ENCODE measurements around the gene IRS1. TPM values are rescaled to one million over a fixed set of nuclear protein-coding genes. Genes with fewer than 3 reads are reported as not detected.
"Not testable (repeated sequence)": the region's sequence is repeated elsewhere in the genome, so short reads cannot be mapped to it uniquely, and the experiment has no call there.

The IRS1 gene, protein sequence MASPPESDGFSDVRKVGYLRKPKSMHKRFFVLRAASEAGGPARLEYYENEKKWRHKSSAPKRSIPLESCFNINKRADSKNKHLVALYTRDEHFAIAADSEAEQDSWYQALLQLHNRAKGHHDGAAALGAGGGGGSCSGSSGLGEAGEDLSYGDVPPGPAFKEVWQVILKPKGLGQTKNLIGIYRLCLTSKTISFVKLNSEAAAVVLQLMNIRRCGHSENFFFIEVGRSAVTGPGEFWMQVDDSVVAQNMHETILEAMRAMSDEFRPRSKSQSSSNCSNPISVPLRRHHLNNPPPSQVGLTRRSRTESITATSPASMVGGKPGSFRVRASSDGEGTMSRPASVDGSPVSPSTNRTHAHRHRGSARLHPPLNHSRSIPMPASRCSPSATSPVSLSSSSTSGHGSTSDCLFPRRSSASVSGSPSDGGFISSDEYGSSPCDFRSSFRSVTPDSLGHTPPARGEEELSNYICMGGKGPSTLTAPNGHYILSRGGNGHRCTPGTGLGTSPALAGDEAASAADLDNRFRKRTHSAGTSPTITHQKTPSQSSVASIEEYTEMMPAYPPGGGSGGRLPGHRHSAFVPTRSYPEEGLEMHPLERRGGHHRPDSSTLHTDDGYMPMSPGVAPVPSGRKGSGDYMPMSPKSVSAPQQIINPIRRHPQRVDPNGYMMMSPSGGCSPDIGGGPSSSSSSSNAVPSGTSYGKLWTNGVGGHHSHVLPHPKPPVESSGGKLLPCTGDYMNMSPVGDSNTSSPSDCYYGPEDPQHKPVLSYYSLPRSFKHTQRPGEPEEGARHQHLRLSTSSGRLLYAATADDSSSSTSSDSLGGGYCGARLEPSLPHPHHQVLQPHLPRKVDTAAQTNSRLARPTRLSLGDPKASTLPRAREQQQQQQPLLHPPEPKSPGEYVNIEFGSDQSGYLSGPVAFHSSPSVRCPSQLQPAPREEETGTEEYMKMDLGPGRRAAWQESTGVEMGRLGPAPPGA (N-terminal part only)
- total RNA-seq (2014; rRNA removed; shearing (Covaris generic)), result 17.6 and 20.9 TPM in 2 replicates

DNA sequence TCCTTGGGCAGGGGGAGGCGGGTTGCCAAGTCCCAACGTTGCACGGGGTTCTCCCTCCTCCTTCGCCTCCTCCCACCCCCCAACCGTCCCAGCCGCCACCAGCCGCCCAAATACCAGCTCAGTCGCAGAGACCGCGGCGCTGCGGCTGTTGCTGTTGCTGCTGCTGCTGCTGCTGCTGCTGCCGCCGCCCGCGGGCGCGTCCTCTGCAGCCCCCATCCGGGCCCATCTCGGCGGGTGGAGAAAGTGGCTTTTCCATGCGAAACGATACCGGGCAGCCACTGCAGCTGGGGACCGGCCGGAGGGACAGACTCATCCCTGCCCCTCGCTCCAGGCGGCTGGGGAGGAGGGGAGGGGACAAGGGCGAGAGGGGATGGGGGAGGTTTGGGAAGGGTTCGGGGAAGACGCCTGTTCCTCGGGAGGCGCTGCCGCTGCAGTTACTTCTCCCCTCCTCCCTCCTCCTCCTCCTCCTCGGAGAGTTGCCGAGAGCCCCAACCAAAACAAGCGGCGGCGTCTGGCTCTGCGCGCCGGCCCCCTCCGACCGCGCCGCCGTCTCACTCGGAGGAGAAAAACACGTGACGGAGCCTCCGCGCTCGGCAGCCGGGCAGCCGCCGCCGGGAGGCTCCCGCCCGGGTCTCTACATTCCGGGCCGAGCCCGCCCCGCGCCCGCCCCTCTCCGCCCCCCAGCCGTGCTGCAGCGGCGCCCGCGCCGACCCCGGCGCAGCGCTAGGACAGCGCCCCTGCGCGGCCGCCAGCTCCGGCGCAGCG, at the start of gene IRS1:
Gene IRS1, minus strand, starts transcription at position 610 of the 765 bp plus-strand sequence. CDS start 1,082 bp downstream, outside the sequence.
- H3K36me3 ChIP-seq, result peaks cover 33% of the 10 kb centered on the region
- H3K9me3 ChIP-seq (replicated peaks), result no peaks in the 10 kb centered on the region; the same call in none of the 2 replicates
- peaks cover 4% of the 10 kb centered on the region for H3K4me1 ChIP-seq
- DNase-seq, result peak; percentile 86 to 90
- H3K27ac ChIP-seq, result peak within 1 kb of the TSS; percentile 91
- H3K27me3 ChIP-seq, result no peaks in the 10 kb centered on the region
- peak within 1 kb of the TSS; percentile 83 for H3K4me3 ChIP-seq

DNA sequence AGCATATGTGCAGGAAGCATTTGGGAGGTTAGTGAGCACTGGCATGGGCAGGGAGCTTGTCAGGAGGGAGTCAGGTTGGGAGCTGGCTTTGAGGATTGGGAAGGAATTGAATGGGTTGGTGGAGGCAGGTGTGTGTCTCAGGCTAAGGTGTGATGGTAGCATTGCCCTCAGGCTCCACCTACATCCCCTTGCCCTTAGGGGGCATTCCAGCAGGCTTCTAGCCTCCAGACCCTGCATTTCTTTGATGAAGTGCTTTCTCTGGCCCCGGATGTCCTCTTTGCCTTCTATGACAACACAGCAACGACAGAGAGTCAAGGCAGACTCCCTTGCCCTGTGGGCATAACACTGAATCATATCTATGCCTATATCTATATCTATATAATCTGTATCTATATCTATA, 49.7 kb upstream of the IRS1 start:
- no peak for DNase-seq
- Histone ChIP-seq H3K27ac (no peak overlapping the region), H3K4me1 (no peaks in the 10 kb centered on the region), H3K4me3 (no peak overlapping the region), H3K36me3 (no peaks in the 10 kb centered on the region), H3K9me3 (replicated peaks) (no peaks in the 10 kb centered on the region), H3K27me3 (no peaks in the 10 kb centered on the region)

DNA sequence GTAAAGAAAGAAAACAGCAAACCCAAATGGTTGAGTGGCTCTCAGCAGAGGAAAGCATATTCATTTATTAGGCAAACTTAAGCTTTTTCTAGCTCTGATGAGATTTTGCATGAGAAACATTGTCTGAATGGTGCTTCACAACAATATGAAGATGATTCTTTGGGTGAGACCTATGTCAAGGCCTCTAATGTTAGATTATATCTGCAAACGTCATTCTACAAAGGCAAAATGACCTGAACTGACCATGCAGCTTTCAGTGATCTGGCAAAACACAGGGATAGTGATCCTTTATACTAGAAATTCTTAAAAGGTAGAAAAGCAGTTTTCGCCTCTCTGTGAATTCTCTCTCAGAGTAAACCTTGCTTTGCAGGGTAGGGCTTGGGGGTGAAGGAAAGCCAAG, 47.9 kb upstream of the IRS1 start:
- Histone ChIP-seq H3K36me3 (no peaks in the 10 kb centered on the region), H3K9me3 (replicated peaks) (no peaks in the 10 kb centered on the region), H3K27ac (no peak overlapping the region), H3K4me1 (no peaks in the 10 kb centered on the region), H3K4me3 (no peak overlapping the region), H3K27me3 (no peaks in the 10 kb centered on the region)
- no peak for DNase-seq

DNA sequence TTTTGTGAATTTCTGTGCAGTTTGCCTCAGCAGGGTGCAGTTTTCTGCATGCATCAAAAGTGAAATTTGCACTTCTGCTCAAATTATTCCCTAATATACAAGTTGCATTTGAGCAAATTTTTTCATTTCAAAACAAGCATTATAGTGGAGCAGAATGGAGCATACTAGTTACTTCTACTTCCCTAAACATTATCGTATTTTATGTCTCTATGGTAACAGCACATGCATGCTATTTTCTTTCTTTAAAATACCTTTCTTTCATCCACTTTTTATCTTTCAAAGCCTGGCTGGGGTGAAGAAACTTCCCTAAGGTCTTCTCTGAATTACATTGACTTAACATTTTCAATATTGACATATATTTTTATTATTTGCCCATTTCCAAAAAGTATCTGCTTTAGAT, 47.5 kb upstream of the IRS1 start:
- DNase-seq, result no peak
- Histone ChIP-seq H3K4me3 (no peak overlapping the region), H3K27ac (no peak overlapping the region), H3K36me3 (no peaks in the 10 kb centered on the region), H3K4me1 (no peaks in the 10 kb centered on the region), H3K9me3 (replicated peaks) (no peaks in the 10 kb centered on the region), H3K27me3 (no peaks in the 10 kb centered on the region)

DNA sequence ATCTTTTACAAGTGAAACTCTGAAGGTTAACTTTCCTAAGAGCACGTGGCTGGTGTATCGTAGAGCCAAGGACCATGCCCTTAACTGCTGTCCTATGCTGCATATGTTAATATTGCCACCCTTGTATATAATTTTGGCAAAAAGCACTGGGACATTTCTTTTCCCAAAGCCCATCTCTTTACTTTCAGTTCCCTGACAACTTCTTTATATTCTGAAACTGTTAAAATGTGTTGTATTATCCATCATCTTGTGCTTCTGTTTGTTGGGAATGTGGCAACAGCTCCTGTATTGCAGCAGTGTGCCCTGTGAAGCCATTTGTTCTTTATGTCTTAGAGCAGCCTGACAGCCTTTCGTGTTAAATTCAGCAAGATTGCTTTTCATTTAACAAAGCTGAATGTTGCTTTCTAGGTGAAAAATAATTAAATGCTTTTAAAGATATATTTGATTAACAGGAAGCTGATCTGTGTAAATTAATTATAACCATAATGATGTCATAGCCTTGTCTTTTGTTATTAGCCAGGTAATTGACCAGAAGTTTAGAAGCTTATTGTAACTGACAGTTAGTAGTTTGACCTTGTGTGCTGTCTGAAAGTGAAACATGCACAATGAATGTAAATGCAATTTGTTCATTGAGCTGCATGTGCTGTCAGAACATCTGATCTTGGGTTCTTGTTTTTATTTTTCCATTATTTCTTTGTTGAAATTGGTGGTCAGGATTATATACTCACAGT, 45.9 kb upstream of the IRS1 start:
- Histone ChIP-seq H3K27ac (no peak overlapping the region), H3K9me3 (replicated peaks) (no peaks in the 10 kb centered on the region), H3K4me1 (no peaks in the 10 kb centered on the region), H3K4me3 (no peak overlapping the region), H3K27me3 (no peaks in the 10 kb centered on the region), H3K36me3 (no peaks in the 10 kb centered on the region)
- no peak for DNase-seq

DNA sequence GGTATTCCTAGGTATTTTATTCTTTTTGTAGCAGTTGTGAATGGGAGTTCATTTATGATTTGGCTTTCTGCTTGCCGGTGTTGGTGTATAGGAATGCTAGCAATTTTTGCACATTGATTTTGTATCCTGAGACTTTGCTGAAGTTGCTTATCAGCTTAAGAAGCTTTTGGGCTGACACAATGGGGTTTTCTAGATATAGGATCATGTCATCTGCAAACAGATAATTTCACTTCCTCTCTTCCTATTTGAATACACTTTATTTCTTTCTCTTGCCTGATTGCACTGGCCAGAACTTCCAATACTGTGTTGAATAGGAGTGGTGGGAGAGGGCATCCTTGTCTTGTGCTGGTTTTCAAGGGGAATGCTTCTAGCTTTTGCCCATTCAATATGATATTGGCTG, 43.4 kb upstream of the IRS1 start:
- DNase-seq; H3K27ac ChIP-seq; H3K27me3 ChIP-seq; H3K9me3 ChIP-seq (replicated peaks); H3K36me3 ChIP-seq; H3K4me3 ChIP-seq: not testable (repeated sequence)
- peaks cover 17% of the 10 kb centered on the region for H3K4me1 ChIP-seq

DNA sequence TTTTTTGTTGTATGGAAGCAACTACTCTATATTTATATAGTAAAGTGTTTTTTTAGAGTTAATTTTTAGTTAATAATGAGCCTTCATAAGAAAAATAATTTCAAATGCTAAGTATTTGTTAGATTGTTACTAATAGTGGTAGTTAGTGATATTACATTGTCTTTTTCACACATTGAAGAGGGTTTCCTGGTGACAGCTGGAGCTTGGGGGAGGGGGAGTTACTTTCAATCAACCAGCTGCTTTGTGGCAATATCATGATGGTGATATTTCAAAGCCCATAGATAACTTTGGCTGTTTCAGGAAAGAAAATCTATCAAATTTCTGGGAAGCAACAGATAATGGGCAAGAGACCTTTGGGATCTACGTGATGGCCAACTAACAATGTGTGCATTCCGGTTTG, 40.3 kb upstream of the IRS1 start:
- Histone ChIP-seq H3K9me3 (replicated peaks) (no peaks in the 10 kb centered on the region), H3K36me3 (no peaks in the 10 kb centered on the region), H3K27ac (no peak overlapping the region), H3K27me3 (no peaks in the 10 kb centered on the region), H3K4me3 (no peak overlapping the region), H3K4me1 (peaks cover 18% of the 10 kb centered on the region)
- DNase-seq, result peak in 1 of 2 experiments; percentile 45

DNA sequence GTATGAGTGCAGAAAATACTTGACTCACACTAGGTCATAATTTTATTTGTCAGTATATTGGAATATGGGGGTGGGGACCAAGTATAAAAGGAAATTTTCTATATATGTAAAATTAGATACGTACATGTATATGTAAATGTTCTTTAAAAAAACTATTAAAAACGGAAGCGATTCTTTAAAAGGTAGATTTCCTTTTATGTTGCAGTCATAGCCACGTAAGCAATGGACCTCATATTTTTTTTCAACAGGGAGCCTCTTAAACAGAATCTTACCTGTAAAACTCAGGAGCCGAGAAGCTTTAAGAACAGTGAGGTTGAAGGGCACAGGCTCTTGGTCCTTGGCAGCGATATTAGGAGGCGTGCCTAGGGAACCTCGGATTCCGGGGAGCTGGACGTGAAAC, 39.5 kb upstream of the IRS1 start:
- H3K36me3 ChIP-seq, result no peaks in the 10 kb centered on the region
- DNase-seq, result no peak
- H3K4me3 ChIP-seq, result no peak overlapping the region
- H3K4me1 ChIP-seq, result peaks cover 18% of the 10 kb centered on the region
- H3K9me3 ChIP-seq (replicated peaks), result no peaks in the 10 kb centered on the region
- H3K27ac ChIP-seq, result no peak overlapping the region
- H3K27me3 ChIP-seq, result no peaks in the 10 kb centered on the region

DNA sequence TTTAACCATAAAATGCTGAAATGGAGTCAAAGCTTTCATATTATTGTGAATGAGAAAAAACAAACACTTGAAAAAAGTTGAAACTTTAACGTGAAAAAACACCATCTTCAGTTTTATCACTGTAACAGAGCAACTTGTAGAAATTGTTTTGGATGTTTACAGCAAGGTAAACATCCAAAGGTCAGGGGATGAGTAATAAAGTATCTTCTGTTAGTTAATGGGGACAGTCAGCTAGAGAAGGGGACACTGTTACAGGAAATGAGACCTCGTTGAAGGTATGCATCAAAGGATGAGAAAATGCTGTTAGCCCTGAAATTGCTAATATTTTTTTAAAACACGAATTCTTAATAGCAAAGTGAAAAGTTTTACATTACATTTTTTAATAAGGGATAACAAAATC, 39.1 kb upstream of the IRS1 start:
- Histone ChIP-seq H3K9me3 (replicated peaks) (no peaks in the 10 kb centered on the region), H3K36me3 (no peaks in the 10 kb centered on the region), H3K27ac (no peak overlapping the region), H3K4me1 (peaks cover 18% of the 10 kb centered on the region), H3K4me3 (no peak overlapping the region), H3K27me3 (no peaks in the 10 kb centered on the region)
- no peak for DNase-seq

DNA sequence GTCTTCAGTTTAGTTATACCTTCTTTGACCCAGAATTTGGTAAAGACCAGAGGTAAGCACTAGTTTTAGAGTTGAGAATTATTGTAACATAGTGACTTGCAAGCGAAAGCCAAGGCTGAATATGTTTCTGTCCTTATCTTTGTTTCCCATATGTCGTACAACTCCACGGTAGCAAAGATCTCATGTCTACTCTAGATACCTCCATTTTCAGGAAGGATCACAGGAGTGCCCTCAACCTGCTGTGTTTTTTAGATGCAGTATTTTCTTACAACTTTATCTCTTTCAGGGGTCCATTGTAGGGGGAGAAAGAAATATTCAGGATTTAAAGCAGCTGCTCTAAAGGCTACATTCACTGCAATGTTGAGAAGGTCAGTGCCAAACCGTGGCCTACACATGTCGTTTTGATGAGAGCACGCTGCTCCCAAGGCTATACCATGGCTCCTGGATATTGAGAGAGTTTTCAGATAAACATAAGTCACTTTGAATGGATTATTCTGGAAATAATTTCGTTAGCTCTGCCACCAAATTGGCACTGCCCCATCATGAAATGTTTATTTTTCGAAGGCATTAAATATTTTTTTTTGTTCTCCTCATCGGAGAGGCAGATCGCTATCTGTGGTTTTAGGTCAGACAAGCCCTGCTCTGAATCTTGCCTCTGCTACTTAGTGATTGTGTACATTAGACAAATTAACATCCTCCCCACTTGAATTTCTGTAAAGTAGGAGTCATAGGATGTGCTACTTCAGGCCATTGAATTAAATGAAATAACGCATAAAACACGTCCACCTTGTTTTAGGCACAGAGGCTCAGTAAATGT, 38.4 kb upstream of the IRS1 start:
- H3K36me3 ChIP-seq, result no peaks in the 10 kb centered on the region
- H3K27me3 ChIP-seq, result no peaks in the 10 kb centered on the region
- peaks cover 18% of the 10 kb centered on the region for H3K4me1 ChIP-seq
- H3K4me3 ChIP-seq, result no peak overlapping the region
- H3K27ac ChIP-seq, result no peak overlapping the region
- DNase-seq, result peak in 1 of 2 experiments; percentile 24
- no peaks in the 10 kb centered on the region for H3K9me3 ChIP-seq (replicated peaks)

DNA sequence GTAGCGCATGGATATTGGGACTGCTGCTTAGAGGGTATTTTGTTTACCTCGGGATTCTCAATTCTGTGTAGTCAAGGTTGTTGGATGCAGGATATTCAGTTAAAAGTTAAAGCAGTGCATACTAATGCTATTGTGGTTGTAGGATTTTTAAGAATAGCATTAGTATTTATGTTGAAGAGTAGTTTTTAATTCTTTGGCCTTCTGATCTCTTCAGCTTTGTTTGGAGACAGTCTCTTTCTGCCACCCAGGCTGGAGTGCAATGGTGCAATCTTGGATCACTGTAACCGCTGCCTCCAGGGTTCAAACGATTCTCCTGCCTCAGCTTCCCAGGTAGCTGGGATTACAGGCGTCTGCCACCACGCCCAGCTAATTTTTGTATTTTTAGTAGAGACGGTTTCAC, 37.7 kb upstream of the IRS1 start:
- H3K4me3 ChIP-seq, result no peak overlapping the region
- H3K9me3 ChIP-seq (replicated peaks), result no peaks in the 10 kb centered on the region
- no peaks in the 10 kb centered on the region for H3K36me3 ChIP-seq
- DNase-seq, result no peak
- no peak overlapping the region for H3K27ac ChIP-seq
- H3K27me3 ChIP-seq, result no peaks in the 10 kb centered on the region
- peaks cover 18% of the 10 kb centered on the region for H3K4me1 ChIP-seq

DNA sequence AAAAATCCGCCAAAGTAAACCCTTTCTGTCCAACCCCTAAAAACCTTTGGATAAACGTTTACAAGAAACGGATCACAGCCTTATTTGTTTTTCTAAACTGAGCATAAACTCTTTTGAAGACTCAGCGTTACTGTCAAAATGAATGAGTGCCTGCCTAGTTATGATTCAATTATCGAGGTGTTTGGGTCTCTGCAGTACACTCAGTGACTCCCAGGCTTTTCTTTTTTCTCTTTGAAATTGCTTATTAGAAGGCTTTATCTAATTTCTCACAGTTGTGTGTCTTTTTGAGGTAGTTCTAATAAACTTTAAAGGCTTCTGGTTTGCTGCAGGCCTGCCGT, 36.9 kb upstream of the IRS1 start:
- no peaks in the 10 kb centered on the region for H3K27me3 ChIP-seq
- H3K9me3 ChIP-seq (replicated peaks), result no peaks in the 10 kb centered on the region
- H3K4me3 ChIP-seq, result peak overlapping the region; percentile 57
- DNase-seq, result no peak
- no peak overlapping the region; the same call in 1 of the 2 replicates for H3K27ac ChIP-seq
- H3K36me3 ChIP-seq, result no peaks in the 10 kb centered on the region
- H3K4me1 ChIP-seq, result peaks cover 18% of the 10 kb centered on the region

DNA sequence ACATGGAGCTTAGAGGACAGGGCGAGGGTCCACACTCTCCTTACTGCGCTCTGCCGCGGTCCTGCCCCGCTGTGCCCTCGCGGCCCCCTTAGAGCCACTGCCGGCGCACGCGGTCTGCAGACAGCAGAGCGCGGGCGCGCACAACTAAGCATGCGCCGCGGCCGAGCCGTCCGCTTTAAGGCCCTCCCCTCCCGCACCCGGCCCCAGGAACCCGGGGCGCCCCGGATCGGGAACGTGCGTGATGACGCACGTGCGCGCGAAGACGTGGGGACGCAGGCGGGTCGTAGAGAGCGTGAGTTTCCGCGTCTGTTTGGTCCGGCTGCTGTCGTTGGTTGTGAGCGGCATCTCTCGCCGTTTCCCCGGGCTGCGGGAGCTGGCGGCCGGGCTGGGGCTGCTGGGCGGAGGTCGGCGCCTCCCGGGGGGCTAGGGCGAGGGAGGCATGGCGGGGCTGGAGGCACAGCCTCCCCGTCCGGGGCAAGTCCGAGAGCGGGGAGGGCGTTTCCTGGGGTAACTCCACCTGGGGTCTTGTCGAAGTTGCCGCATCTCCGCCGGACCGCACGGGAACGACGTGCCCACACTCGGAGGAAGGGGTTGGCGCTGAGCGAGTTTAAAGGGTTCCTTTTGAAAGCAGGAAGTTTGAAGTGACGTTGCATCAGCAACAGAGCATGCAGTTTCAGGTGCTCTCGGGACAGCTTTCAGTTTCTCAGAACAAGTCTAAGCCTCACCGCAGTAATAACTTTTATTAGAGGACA, 36.4 kb upstream of the IRS1 start, which contains the start of gene RHBDD1:
Gene RHBDD1, plus strand, starts transcription at position 259 of the 752 bp plus-strand sequence. CDS start 28,640 bp downstream, outside the sequence.
- DNase-seq, result peak; percentile 22 to 36
- Histone ChIP-seq H3K27ac (peak within 1 kb of the TSS; percentile 27; the same call in 1 of the 2 replicates), H3K27me3 (no peaks in the 10 kb centered on the region), H3K36me3 (no peaks in the 10 kb centered on the region), H3K4me3 (peak within 1 kb of the TSS; percentile 57), H3K9me3 (replicated peaks) (no peaks in the 10 kb centered on the region), H3K4me1 (peaks cover 18% of the 10 kb centered on the region)
